HepG2 (cell line): ENCODE data around the gene PHYH. TPM values are rescaled to one million over a fixed set of nuclear protein-coding genes. Genes with fewer than 3 reads are reported as not detected.

ENCODE experiments used
- CAMTA2 ChIP-seq: sonication (generic); formaldehyde crosslinking; IDR thresholded peaks from 2 replicates; pipeline ENCODE4 v1.4.0; 2020; ENCODE audit warnings: mild to moderate bottlenecking, missing genetic modification reagents, borderline replicate concordance
- CENPT ChIP-seq: sonication (generic); formaldehyde crosslinking; IDR thresholded peaks from 2 replicates; pipeline ENCODE4 v1.8.0; 2022; ENCODE audit warnings: low read depth, mild to moderate bottlenecking, moderate library complexity, missing genetic modification reagents
- NR1H2 ChIP-seq: sonication (generic); formaldehyde crosslinking; IDR thresholded peaks from 2 replicates; pipeline ENCODE4 v1.8.1; 2022; ENCODE audit warnings: low read depth, missing genetic modification reagents, borderline replicate concordance
- PAXIP1 ChIP-seq: sonication (generic); formaldehyde crosslinking; conservative IDR thresholded peaks from 2 replicates; pipeline ENCODE4 v1.4.0; 2020; ENCODE audit warnings: mild to moderate bottlenecking, missing genetic modification reagents, moderate library complexity
- RARG ChIP-seq: sonication (generic); formaldehyde crosslinking; IDR thresholded peaks from 2 replicates; pipeline ENCODE4 v1.4.0; 2020; ENCODE audit warnings: low read depth, mild to moderate bottlenecking, missing genetic modification reagents
- ZBTB2 ChIP-seq: sonication (generic); formaldehyde crosslinking; IDR thresholded peaks from 2 replicates; pipeline ENCODE4 v1.8.0; 2022; ENCODE audit warnings: low read depth, missing genetic modification reagents
- ZKSCAN8 ChIP-seq: IDR thresholded peaks from 2 replicates; pipeline ENCODE4 v1.6.1; 2016; ENCODE audit warnings: borderline replicate concordance, missing genetic modification reagents, missing compliant biosample characterization
- ZNF275 ChIP-seq: sonication (generic); formaldehyde crosslinking; IDR thresholded peaks from 2 replicates; pipeline ENCODE4 v1.8.0; 2022; ENCODE audit warnings: missing genetic modification reagents, mild to moderate bottlenecking, inconsistent platforms, borderline replicate concordance
- ZNF383 ChIP-seq: sonication (generic); formaldehyde crosslinking; IDR thresholded peaks from 2 replicates; pipeline ENCODE4 v1.4.0; 2020; ENCODE audit warnings: missing genetic modification reagents, mild to moderate bottlenecking, borderline replicate concordance
- ZNF558 ChIP-seq: sonication (generic); formaldehyde crosslinking; IDR thresholded peaks from 2 replicates; pipeline ENCODE4 v1.9.0; 2022; ENCODE audit warnings: mild to moderate bottlenecking, missing genetic modification reagents, borderline replicate concordance
- ZSCAN30 ChIP-seq: sonication (generic); formaldehyde crosslinking; IDR thresholded peaks from 2 replicates; pipeline ENCODE4 v1.5.0; 2020; ENCODE audit warnings: mild to moderate bottlenecking, missing genetic modification reagents
- polyA plus RNA-seq, 8 experiments: library from polyadenylated mRNA; depleted of rRNA in 3 of 8; stranded (reverse) in 7 of 8; unstranded in 1 of 8; fragments of >200 nt; fragmentation: Illumina TruSeq in 4 of 8; extraction: Trizol in 4 of 8; gene quantifications; 2 replicates each; pipeline versions ENCODE4 v1.2.1 to v1.2.3, GENCODE V29; 2011 to 2016; ENCODE audit warnings: low read depth in 4 of 8, missing spikeins in 1 of 8, mixed read lengths in 1 of 8; ENCODE audit not compliant: insufficient read depth in 1 of 8
- total RNA-seq, 5 experiments: library from RNA; depleted of rRNA; stranded (reverse); fragments of >200 nt; fragmentation: Illumina TruSeq; extraction: Trizol; gene quantifications; 2 replicates each; pipeline ENCODE4 v1.2.3, GENCODE V29; 2016; ENCODE audit warnings: low read depth in 1 of 5
- TF ChIP-seq, protein P1 (sequence below): sonication (generic); formaldehyde crosslinking; IDR thresholded peaks from 2 replicates; pipeline ENCODE4 v1.9.0; 2021; ENCODE audit warnings: missing genetic modification reagents, borderline replicate concordance
- TF ChIP-seq, protein P2 (sequence below): sonication (generic); formaldehyde crosslinking; IDR thresholded peaks from 2 replicates; pipeline ENCODE4 v1.5.1; 2020; ENCODE audit warnings: mild to moderate bottlenecking, missing genetic modification reagents, borderline replicate concordance
- TF ChIP-seq, protein P3 (sequence below): sonication (generic); formaldehyde crosslinking; IDR thresholded peaks from 2 replicates; pipeline ENCODE4 v1.9.0; 2021; ENCODE audit warnings: missing genetic modification reagents, borderline replicate concordance

The PHYH gene
- total and polyA plus RNA-seq, 2 of the 13 experiments (the other 11 are each of a cell fraction or from before 2014, with no cell fraction given) = 27.2 to 34.5 TPM

- TF ChIP-seq ZSCAN30 (CRISPR knock-in tag) (no peak), NR1H2 (CRISPR knock-in tag) (no peak), CENPT (CRISPR knock-in tag) (no peak), CAMTA2 (no peak), PAXIP1 (CRISPR knock-in tag) (peak; percentile 90), RARG (no peak), ZBTB2 (CRISPR knock-in tag) (no peak), ZNF558 (no peak), ZKSCAN8 (CRISPR knock-in tag) (peak; percentile 36; the same call in 1 of the 2 replicates), ZNF383 (CRISPR knock-in tag) (no peak), ZNF275 (CRISPR knock-in tag) (no peak)
- TF ChIP-seq, protein P1, sequence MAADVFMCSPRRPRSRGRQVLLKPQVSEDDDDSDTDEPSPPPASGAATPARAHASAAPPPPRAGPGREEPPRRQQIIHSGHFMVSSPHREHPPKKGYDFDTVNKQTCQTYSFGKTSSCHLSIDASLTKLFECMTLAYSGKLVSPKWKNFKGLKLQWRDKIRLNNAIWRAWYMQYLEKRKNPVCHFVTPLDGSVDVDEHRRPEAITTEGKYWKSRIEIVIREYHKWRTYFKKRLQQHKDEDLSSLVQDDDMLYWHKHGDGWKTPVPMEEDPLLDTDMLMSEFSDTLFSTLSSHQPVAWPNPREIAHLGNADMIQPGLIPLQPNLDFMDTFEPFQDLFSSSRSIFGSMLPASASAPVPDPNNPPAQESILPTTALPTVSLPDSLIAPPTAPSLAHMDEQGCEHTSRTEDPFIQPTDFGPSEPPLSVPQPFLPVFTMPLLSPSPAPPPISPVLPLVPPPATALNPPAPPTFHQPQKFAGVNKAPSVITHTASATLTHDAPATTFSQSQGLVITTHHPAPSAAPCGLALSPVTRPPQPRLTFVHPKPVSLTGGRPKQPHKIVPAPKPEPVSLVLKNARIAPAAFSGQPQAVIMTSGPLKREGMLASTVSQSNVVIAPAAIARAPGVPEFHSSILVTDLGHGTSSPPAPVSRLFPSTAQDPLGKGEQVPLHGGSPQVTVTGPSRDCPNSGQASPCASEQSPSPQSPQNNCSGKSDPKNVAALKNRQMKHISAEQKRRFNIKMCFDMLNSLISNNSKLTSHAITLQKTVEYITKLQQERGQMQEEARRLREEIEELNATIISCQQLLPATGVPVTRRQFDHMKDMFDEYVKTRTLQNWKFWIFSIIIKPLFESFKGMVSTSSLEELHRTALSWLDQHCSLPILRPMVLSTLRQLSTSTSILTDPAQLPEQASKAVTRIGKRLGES = no peak
- TF ChIP-seq, protein P2, sequence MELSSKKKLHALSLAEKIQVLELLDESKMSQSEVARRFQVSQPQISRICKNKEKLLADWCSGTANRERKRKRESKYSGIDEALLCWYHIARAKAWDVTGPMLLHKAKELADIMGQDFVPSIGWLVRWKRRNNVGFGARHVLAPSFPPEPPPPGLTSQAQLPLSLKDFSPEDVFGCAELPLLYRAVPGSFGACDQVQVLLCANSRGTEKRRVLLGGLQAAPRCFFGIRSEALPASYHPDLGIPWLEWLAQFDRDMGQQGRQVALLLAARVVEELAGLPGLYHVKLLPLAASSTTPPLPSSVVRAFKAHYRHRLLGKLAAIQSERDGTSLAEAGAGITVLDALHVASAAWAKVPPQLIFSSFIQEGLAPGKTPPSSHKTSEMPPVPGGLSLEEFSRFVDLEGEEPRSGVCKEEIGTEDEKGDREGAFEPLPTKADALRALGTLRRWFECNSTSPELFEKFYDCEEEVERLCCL (CRISPR knock-in tag) = no peak
- TF ChIP-seq, protein P3, sequence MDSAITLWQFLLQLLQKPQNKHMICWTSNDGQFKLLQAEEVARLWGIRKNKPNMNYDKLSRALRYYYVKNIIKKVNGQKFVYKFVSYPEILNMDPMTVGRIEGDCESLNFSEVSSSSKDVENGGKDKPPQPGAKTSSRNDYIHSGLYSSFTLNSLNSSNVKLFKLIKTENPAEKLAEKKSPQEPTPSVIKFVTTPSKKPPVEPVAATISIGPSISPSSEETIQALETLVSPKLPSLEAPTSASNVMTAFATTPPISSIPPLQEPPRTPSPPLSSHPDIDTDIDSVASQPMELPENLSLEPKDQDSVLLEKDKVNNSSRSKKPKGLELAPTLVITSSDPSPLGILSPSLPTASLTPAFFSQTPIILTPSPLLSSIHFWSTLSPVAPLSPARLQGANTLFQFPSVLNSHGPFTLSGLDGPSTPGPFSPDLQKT (CRISPR knock-in tag) = no peak
These were observed 7.8 kb downstream of the PHYH start (continued) for GRCh38 chr10:13291821-13292773.
